ENCODE results near the gene TTC8.

The TTC8 gene

GRCh38 chr14:88825503-88825902 is 1.1 kb downstream of the TTC8 start (continued):
- no peak for TF ChIP-seq ZNF549 (tag by site-specific recombination; IDR thresholded peaks at IDR 0.05)
- TF ChIP-seq ZNF280D (tag by site-specific recombination; IDR thresholded peaks at IDR 0.05), result no peak
- TF ChIP-seq ZNF777 (tag by site-specific recombination; IDR thresholded peaks at IDR 0.05; ENCODE audit: borderline replicate concordance), result no peak
- no peak for TF ChIP-seq ZNF121 (tag by site-specific recombination; IDR thresholded peaks at IDR 0.05)

- H3K36me3 ChIP-seq (ENCODE audit: control insufficient read depth in 2 of 2, insufficient read depth in 1 of 2, low read length in 2 of 2), result no peaks in the 10 kb centered on the region
- CTCF ChIA-PET, result interaction anchor here (1.4 kb wide), 1 partner anchor 36 kb away, joined by 5 read pairs; the partner anchor contains the start of gene EML5
- no peak overlapping the region for H3K4me3 ChIP-seq (ENCODE audit: low read depth, low read length)
- peaks cover 13% of the 10 kb centered on the region for H3K4me1 ChIP-seq (ENCODE audit: control insufficient read depth, insufficient read depth, low read length)
- POLR2A ChIA-PET, result no interaction called here
- no peaks in the 10 kb centered on the region for H3K9me3 ChIP-seq (ENCODE audit: control insufficient read depth, insufficient read depth, low read depth, low read length)
- H3K27ac ChIP-seq (ENCODE audit: extremely low read depth, low read depth, low read length), result no peak overlapping the region
- TF ChIP-seq ZNF391 (tag by site-specific recombination; IDR thresholded peaks at IDR 0.05; ENCODE audit: borderline replicate concordance, low read depth) (no peak), ZBTB20 (tag by site-specific recombination; IDR thresholded peaks at IDR 0.05) (no peak), ZFP37 (tag by site-specific recombination; IDR thresholded peaks at IDR 0.05) (no peak), ZNF580 (tag by site-specific recombination; IDR thresholded peaks at IDR 0.05) (no peak), ZNF23 (tag by site-specific recombination; IDR thresholded peaks at IDR 0.05; ENCODE audit: borderline replicate concordance) (no peak), ZBTB8A (tag by site-specific recombination; IDR thresholded peaks at IDR 0.05) (no peak), ZNF426 (tag by site-specific recombination; IDR thresholded peaks at IDR 0.05) (no peak), ZNF341 (tag by site-specific recombination; IDR thresholded peaks at IDR 0.05; ENCODE audit: low read depth) (no peak), INSM2 (tag by site-specific recombination; IDR thresholded peaks at IDR 0.05) (no peak), KLF10 (tag by site-specific recombination; IDR thresholded peaks at IDR 0.05) (no peak), ZNF324 (tag by site-specific recombination; IDR thresholded peaks at IDR 0.05) (no peak), ZNF239 (tag by site-specific recombination; IDR thresholded peaks at IDR 0.05) (no peak), ZSCAN18 (tag by site-specific recombination; IDR thresholded peaks at IDR 0.05) (no peak), ZNF514 (tag by site-specific recombination; IDR thresholded peaks at IDR 0.05) (no peak), ZNF701 (tag by site-specific recombination; IDR thresholded peaks at IDR 0.05) (no peak), KLF17 (tag by site-specific recombination; IDR thresholded peaks at IDR 0.05) (no peak)
Observed at GRCh38 chr14:88829188-88829587, 4.7 kb downstream of the TTC8 start.

All from HEK293 (cell line).